ENCODE results near the gene RASIP1. TPM values are rescaled to one million over a fixed set of nuclear protein-coding genes. Genes with fewer than 3 reads are reported as not detected.
"Not testable (repeated sequence)": the region's sequence is repeated elsewhere in the genome, so short reads cannot be mapped to it uniquely, and the experiment has no call there.

RASIP1 gene
- total and polyA plus RNA-seq, 4 donors, result 1.8 to 31.2 (median 9.4) TPM

GRCh38 chr19:48686637-48687036 lies 53.8 kb downstream of the RASIP1 start:
- DNase-seq; ATAC-seq (ENCODE audit: low FRiP score); H3K4me3 ChIP-seq (ENCODE audit: low read length in 2 of 2); intact Hi-C loops (cut with DNase I); H3K9me3 ChIP-seq (ENCODE audit: control insufficient read depth, low read length); H3K4me1 ChIP-seq (ENCODE audit: control insufficient read depth in 1 of 2, insufficient read depth in 2 of 2, low read length in 2 of 2); H3K36me3 ChIP-seq (ENCODE audit: control insufficient read depth in 1 of 2, insufficient read depth in 2 of 2, low read length in 1 of 2); H3K27ac ChIP-seq (ENCODE audit: low read depth in 1 of 2, low read length in 2 of 2); H3K27me3 ChIP-seq (ENCODE audit: control insufficient read depth in 1 of 2, insufficient read depth in 2 of 2, low read length in 1 of 2): not testable (repeated sequence)
- WGBS, 2 donors, result 85 to 91% methylated on average over 7 of the region's 7 CpGs

GRCh38 chr19:48686088-48686487 lies 54.3 kb downstream of the RASIP1 start:
- H3K4me1 ChIP-seq (ENCODE audit: control insufficient read depth in 1 of 2, insufficient read depth in 2 of 2, low read length in 2 of 2), result no peaks in the 10 kb centered on the region
- H3K9me3 ChIP-seq (ENCODE audit: control insufficient read depth, low read length), result no peaks in the 10 kb centered on the region
- H3K4me3 ChIP-seq (ENCODE audit: low read length in 2 of 2), result no peak overlapping the region
- no peaks in the 10 kb centered on the region for H3K36me3 ChIP-seq (ENCODE audit: control insufficient read depth in 1 of 2, insufficient read depth in 2 of 2, low read length in 1 of 2)
- no peaks in the 10 kb centered on the region for H3K27me3 ChIP-seq (ENCODE audit: control insufficient read depth in 1 of 2, insufficient read depth in 2 of 2, low read length in 1 of 2)
- no peak for DNase-seq
- no peak overlapping the region for H3K27ac ChIP-seq (ENCODE audit: low read depth in 1 of 2, low read length in 2 of 2)
- no peak for ATAC-seq (ENCODE audit: low FRiP score)
- WGBS, 2 donors, result 93 to 96% methylated on average over 3 of the region's 3 CpGs
- intact Hi-C loops (cut with DNase I), result no loop called here

DNA sequence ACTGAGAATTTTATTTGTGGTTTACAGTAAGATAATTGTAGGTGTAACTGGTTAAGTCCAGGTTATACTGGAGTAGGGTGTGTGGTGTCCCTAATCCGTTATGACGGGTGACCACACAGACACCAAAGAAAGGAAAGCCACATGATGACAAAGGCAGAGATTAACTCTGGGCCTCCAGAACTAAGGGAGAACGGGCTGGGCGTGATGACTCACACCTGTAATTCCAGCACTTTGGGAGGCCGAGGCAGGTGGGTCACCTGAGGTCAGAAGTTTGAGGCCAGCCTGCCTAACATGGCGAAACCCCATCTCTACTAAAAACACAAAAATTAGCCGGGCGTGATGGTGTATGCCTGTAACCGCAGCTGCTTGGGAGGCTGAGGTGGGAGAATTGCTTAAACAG lies 54.8 kb downstream of the RASIP1 start:
- WGBS, 2 donors, result 90 to 94% methylated on average over 9 of the region's 9 CpGs
- ATAC-seq (ENCODE audit: low FRiP score), result no peak
- Histone ChIP-seq H3K36me3 (ENCODE audit: control insufficient read depth in 1 of 2, insufficient read depth in 2 of 2, low read length in 1 of 2) (no peaks in the 10 kb centered on the region), H3K27me3 (ENCODE audit: control insufficient read depth in 1 of 2, insufficient read depth in 2 of 2, low read length in 1 of 2) (no peaks in the 10 kb centered on the region), H3K4me1 (ENCODE audit: control insufficient read depth in 1 of 2, insufficient read depth in 2 of 2, low read length in 2 of 2) (no peaks in the 10 kb centered on the region), H3K27ac (ENCODE audit: low read depth in 1 of 2, low read length in 2 of 2) (no peak overlapping the region), H3K9me3 (ENCODE audit: control insufficient read depth, low read length) (no peaks in the 10 kb centered on the region), H3K4me3 (ENCODE audit: low read length in 2 of 2) (no peak overlapping the region)
- DNase-seq, result no peak
- intact Hi-C loops (cut with DNase I), result no loop called here

DNA sequence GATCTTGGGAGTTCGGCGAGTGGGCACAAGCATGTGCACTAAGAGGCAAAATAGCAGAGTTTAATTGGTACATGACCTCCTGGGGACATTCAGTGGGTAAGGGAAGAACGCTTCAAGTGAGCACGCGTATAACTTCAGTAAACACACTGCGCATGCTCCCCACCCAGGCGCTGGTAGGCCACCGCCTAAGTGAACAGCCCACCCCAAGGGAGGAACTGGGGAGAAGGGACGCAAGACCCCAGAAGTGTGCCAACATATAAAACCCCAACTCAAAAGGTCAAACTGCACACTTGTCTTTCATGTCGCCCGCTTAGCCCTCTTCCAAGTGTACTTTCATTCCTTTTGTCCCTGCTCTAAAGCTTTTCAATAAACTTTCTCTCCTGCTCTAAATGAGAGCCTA lies 57.1 kb downstream of the RASIP1 start:
- Histone ChIP-seq H3K4me1 (ENCODE audit: control insufficient read depth in 1 of 2, insufficient read depth in 2 of 2, low read length in 2 of 2) (no peaks in the 10 kb centered on the region), H3K36me3 (ENCODE audit: control insufficient read depth in 1 of 2, insufficient read depth in 2 of 2, low read length in 1 of 2) (no peaks in the 10 kb centered on the region), H3K27me3 (ENCODE audit: control insufficient read depth in 1 of 2, insufficient read depth in 2 of 2, low read length in 1 of 2) (no peaks in the 10 kb centered on the region), H3K4me3 (ENCODE audit: low read length in 2 of 2) (no peak overlapping the region), H3K27ac (ENCODE audit: low read depth in 1 of 2, low read length in 2 of 2) (no peak overlapping the region), H3K9me3 (ENCODE audit: control insufficient read depth, low read length) (no peaks in the 10 kb centered on the region)
- peak in 1 of 2 donors; percentile 63 for DNase-seq
- intact Hi-C loops (cut with DNase I), result no loop called here
- peak; percentile 46 for ATAC-seq (ENCODE audit: low FRiP score)
- 27 to 48% methylated on average over 11 of the region's 11 CpGs for WGBS, 2 donors

- Histone ChIP-seq H3K27me3 (ENCODE audit: control insufficient read depth in 1 of 2, insufficient read depth in 2 of 2, low read length in 1 of 2) (no peaks in the 10 kb centered on the region), H3K27ac (ENCODE audit: low read depth in 1 of 2, low read length in 2 of 2) (no peak overlapping the region), H3K4me1 (ENCODE audit: control insufficient read depth in 1 of 2, insufficient read depth in 2 of 2, low read length in 2 of 2) (no peaks in the 10 kb centered on the region), H3K4me3 (ENCODE audit: low read length in 2 of 2) (no peak overlapping the region), H3K36me3 (ENCODE audit: control insufficient read depth in 1 of 2, insufficient read depth in 2 of 2, low read length in 1 of 2) (no peaks in the 10 kb centered on the region), H3K9me3 (ENCODE audit: control insufficient read depth, low read length) (no peaks in the 10 kb centered on the region)
- DNase-seq (no peak), ATAC-seq (ENCODE audit: low FRiP score) (no peak)
- intact Hi-C loops (cut with DNase I), result no loop called here
- 79 to 81% methylated on average over 7 of the region's 7 CpGs for WGBS, 2 donors
Observed at GRCh38 chr19:48681127-48681470, 59.3 kb downstream of the RASIP1 start.

- WGBS, 2 donors, result 91 to 95% methylated on average over 45 of the region's 45 CpGs
Observed at GRCh38 chr19:48680436-48681126, 59.8 kb downstream of the RASIP1 start.

DNA sequence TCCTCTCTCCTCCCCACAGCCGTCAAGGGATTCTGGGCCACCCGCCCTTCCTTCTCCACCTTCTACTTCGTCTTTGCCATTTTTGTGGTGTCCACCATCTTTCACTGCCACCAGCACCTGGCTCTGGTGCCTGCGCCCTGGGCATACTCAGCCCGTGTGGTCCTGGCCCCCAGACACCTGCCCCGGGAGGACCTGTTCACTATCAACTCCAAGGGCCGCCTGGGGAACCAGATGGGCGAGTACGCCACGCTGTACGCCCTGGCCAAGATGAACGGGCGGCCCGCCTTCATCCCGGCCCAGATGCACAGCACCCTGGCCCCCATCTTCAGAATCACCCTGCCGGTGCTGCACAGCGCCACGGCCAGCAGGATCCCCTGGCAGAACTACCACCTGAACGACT lies 60.4 kb downstream of the RASIP1 start:
- H3K9me3 ChIP-seq (ENCODE audit: control insufficient read depth, low read length); H3K4me3 ChIP-seq (ENCODE audit: low read length in 2 of 2); ATAC-seq (ENCODE audit: low FRiP score); H3K4me1 ChIP-seq (ENCODE audit: control insufficient read depth in 1 of 2, insufficient read depth in 2 of 2, low read length in 2 of 2); H3K27me3 ChIP-seq (ENCODE audit: control insufficient read depth in 1 of 2, insufficient read depth in 2 of 2, low read length in 1 of 2); intact Hi-C loops (cut with DNase I); DNase-seq; H3K27ac ChIP-seq (ENCODE audit: low read depth in 1 of 2, low read length in 2 of 2); H3K36me3 ChIP-seq (ENCODE audit: control insufficient read depth in 1 of 2, insufficient read depth in 2 of 2, low read length in 1 of 2): not testable (repeated sequence)
- WGBS, 2 donors, result 94% methylated on average over 17 to 19 of the region's 19 CpGs

More at GRCh38 chr19:48680436-48681126, 59.8 kb downstream of the RASIP1 start:
- ATAC-seq (ENCODE audit: low FRiP score) (peak; percentile 31), DNase-seq (peak in 1 of 2 donors; percentile 40)
- no peaks in the 10 kb centered on the region for H3K36me3 ChIP-seq (ENCODE audit: control insufficient read depth in 1 of 2, insufficient read depth in 2 of 2, low read length in 1 of 2)
- no peak overlapping the region for H3K4me3 ChIP-seq (ENCODE audit: low read length in 2 of 2)
- H3K9me3 ChIP-seq (ENCODE audit: control insufficient read depth, low read length), result no peaks in the 10 kb centered on the region
- intact Hi-C loops (cut with DNase I), result no loop called here
- no peaks in the 10 kb centered on the region for H3K27me3 ChIP-seq (ENCODE audit: control insufficient read depth in 1 of 2, insufficient read depth in 2 of 2, low read length in 1 of 2)
- no peak overlapping the region for H3K27ac ChIP-seq (ENCODE audit: low read depth in 1 of 2, low read length in 2 of 2)
- no peaks in the 10 kb centered on the region for H3K4me1 ChIP-seq (ENCODE audit: control insufficient read depth in 1 of 2, insufficient read depth in 2 of 2, low read length in 2 of 2)

DNA sequence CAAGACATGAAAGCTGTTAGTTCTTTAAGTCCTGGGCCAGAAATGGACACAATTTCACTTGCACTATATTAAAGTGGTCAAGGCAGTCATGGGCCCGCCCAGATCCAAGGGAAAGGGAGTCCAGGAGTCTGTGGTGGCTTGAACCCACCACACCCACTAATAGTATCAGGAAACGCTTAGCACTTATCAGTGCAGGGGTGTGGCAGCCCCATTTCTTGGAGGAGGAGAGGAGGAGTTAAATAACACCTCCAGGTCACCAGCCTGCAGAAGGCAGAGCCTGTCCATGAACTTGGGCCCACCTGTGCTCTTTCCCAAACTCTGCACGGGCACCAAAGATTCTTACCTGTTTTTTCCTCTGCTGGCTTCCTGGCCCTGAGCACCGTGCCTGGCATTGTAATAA lies 62.2 kb downstream of the RASIP1 start:
- no peak for DNase-seq
- no peaks in the 10 kb centered on the region for H3K27me3 ChIP-seq (ENCODE audit: control insufficient read depth in 1 of 2, insufficient read depth in 2 of 2, low read length in 1 of 2)
- no peaks in the 10 kb centered on the region for H3K9me3 ChIP-seq (ENCODE audit: control insufficient read depth, low read length)
- no peak for ATAC-seq (ENCODE audit: low FRiP score)
- no peaks in the 10 kb centered on the region for H3K36me3 ChIP-seq (ENCODE audit: control insufficient read depth in 1 of 2, insufficient read depth in 2 of 2, low read length in 1 of 2)
- 81 to 82% methylated on average over 4 of the region's 4 CpGs for WGBS, 2 donors
- no peaks in the 10 kb centered on the region for H3K4me1 ChIP-seq (ENCODE audit: control insufficient read depth in 1 of 2, insufficient read depth in 2 of 2, low read length in 2 of 2)
- no peak overlapping the region for H3K4me3 ChIP-seq (ENCODE audit: low read length in 2 of 2)
- no peak overlapping the region for H3K27ac ChIP-seq (ENCODE audit: low read depth in 1 of 2, low read length in 2 of 2)
- intact Hi-C loops (cut with DNase I), result no loop called here

- H3K4me3 ChIP-seq (ENCODE audit: low read length in 2 of 2), result no peak overlapping the region
- intact Hi-C loops (cut with DNase I), result no loop called here
- no peaks in the 10 kb centered on the region for H3K4me1 ChIP-seq (ENCODE audit: control insufficient read depth in 1 of 2, insufficient read depth in 2 of 2, low read length in 2 of 2)
- 92 to 94% methylated on average over 13 of the region's 13 CpGs for WGBS, 2 donors
- DNase-seq (no peak), ATAC-seq (ENCODE audit: low FRiP score) (no peak)
- no peaks in the 10 kb centered on the region for H3K27me3 ChIP-seq (ENCODE audit: control insufficient read depth in 1 of 2, insufficient read depth in 2 of 2, low read length in 1 of 2)
- no peaks in the 10 kb centered on the region for H3K9me3 ChIP-seq (ENCODE audit: control insufficient read depth, low read length)
- no peak overlapping the region for H3K27ac ChIP-seq (ENCODE audit: low read depth in 1 of 2, low read length in 2 of 2)
- no peaks in the 10 kb centered on the region for H3K36me3 ChIP-seq (ENCODE audit: control insufficient read depth in 1 of 2, insufficient read depth in 2 of 2, low read length in 1 of 2)
Observed at GRCh38 chr19:48676887-48677286, 63.5 kb downstream of the RASIP1 start.

All from aorta (tissue), 5 donors.